ENCODE measurements around the gene HYI.

DNA sequence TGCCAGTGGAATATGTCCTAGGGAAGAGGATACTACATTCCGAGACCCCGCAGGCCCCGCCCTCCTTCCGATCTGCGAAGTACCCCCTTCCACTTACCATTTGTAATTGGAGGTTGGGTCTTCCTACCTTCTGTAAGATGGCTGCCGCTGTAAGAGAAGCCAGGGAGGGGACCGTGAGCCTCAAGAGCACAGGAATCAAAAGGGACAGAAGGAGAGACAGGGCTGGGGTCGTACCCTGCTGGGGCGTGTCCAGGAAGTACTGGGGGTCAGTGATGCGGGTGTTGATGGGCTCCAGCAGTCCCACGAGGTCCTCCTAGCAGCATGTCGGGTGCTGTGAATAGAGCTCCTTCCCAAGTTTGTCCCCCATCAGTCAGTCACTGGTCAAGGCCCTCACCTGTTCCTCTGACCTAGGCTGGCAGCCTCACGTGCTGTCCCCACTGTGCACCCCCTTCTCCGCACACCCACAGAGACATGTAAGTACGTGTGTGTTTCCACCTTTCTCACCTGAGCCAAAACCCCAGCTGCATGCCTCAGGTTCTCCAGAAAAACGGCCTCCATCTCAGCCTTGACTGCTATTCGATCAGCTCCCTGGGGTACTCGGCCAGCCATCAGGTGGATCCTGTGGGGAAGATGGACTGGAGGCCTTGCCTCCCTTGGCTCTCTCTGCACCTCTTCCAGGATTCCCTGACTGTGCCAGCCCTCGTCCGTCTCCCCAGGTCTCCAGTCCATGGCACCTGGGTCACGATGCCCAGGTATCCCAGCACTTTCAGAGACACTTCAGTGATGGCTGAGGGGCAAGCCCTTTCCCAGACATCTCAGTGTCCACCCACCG, 1.8 kb downstream of the HYI start:
- no peak for TF ChIP-seq CTCF (conservative IDR thresholded peaks at IDR 0.05)
- no peak for TF ChIP-seq ZFX (IDR thresholded peaks at IDR 0.05)
